ENCODE data around the gene ARPC1A. TPM values are rescaled to one million over a fixed set of nuclear protein-coding genes. Genes with fewer than 3 reads are reported as not detected.
A peak's percentile ranks its signal among the peaks of the same experiment; 100 is the strongest.

The ARPC1A gene
- total and polyA plus RNA-seq, 7 donors: 94.6 to 396 (median 131) TPM

DNA sequence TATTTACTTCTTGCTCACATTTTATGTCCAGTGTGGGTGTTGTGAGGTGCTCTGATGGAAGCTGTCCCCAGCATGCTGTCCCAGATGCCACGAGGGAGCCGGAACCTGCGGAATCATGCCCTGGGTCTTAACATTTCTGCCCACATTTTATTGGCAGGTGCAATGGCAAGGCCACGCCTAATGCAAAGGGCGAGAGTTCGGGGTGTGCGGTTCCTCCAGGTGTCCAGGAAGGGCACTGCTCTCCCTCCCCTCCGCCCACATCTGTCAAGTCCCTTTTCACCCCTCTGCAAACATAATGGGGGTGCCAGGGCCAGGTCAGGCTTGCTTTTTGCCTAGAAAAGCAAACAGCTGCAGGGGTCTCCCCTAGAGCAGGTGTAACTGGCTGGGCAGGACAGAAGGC lies 66.3 kb downstream of the ARPC1A start:
- Histone ChIP-seq H3K27ac (peak overlapping the region; percentile 57 to 75 (median 66)), H3K4me1 (peaks cover 0 to 22% (median 19%) of the 10 kb centered on the region in 4 donors), H3K36me3 (peaks cover 0 to 62% (median 24%) of the 10 kb centered on the region in 4 donors), H3K4me3 (peak overlapping the region in 2 of 4 donors; percentile 49 to 55), H3K27me3 (no peaks in the 10 kb centered on the region), H3K9me3 (no peaks in the 10 kb centered on the region)
- no peak for DNase-seq
- intact Hi-C loops (cut with DNase I): no loop called here
- WGBS, 2 donors: 18 to 62% methylated on average over 8 of the region's 8 CpGs
- no peak for TF ChIP-seq EP300 (IDR thresholded peaks at IDR 0.05)
- TF ChIP-seq CTCF (IDR thresholded peaks at IDR 0.05): no peak
- no peak for TF ChIP-seq POLR2A (IDR thresholded peaks at IDR 0.05)
- TF ChIP-seq POLR2AphosphoS5 (IDR thresholded peaks at IDR 0.05): no peak

GRCh38 chr7:99392659-99393354 lies 67.1 kb downstream of the ARPC1A start:
- DNase-seq: peak; percentile 91
- 3 to 16% methylated on average over 68 of the region's 68 CpGs for WGBS, 2 donors
- peaks cover 0 to 62% (median 26%) of the 10 kb centered on the region in 4 donors for H3K36me3 ChIP-seq

GRCh38 chr7:99393355-99394187 lies 67.9 kb downstream of the ARPC1A start:
- intact Hi-C loops (cut with DNase I): no loop called here
- TF ChIP-seq EP300 (IDR thresholded peaks at IDR 0.05): no peak
- TF ChIP-seq POLR2A (IDR thresholded peaks at IDR 0.05): no peak
- TF ChIP-seq POLR2AphosphoS5 (IDR thresholded peaks at IDR 0.05): peak in 1 of 4 donors; percentile 16
- no peak for TF ChIP-seq CTCF (IDR thresholded peaks at IDR 0.05)
- Histone ChIP-seq H3K4me3 (peak overlapping the region; percentile 38 to 61 (median 52)), H3K27me3 (no peaks in the 10 kb centered on the region), H3K9me3 (no peaks in the 10 kb centered on the region), H3K36me3 (peaks cover under 1 to 62% (median 23%) of the 10 kb centered on the region in 4 donors), H3K27ac (peak overlapping the region; percentile 57 to 75 (median 66)), H3K4me1 (peaks cover 0 to 22% (median 19%) of the 10 kb centered on the region in 4 donors)
- WGBS, 2 donors: 40 to 58% methylated on average over 30 of the region's 30 CpGs
- peak; percentile 84 for DNase-seq

More at GRCh38 chr7:99392659-99393354, 67.1 kb downstream of the ARPC1A start:
- Histone ChIP-seq H3K4me3 (peak overlapping the region; percentile 38 to 61 (median 52)), H3K27me3 (no peaks in the 10 kb centered on the region), H3K27ac (peak overlapping the region; percentile 57 to 75 (median 66)), H3K9me3 (no peaks in the 10 kb centered on the region), H3K4me1 (peaks cover 0 to 22% (median 19%) of the 10 kb centered on the region in 4 donors)
- TF ChIP-seq POLR2AphosphoS5 (IDR thresholded peaks at IDR 0.05) (peak; percentile 48 to 74 (median 62)), POLR2A (IDR thresholded peaks at IDR 0.05) (peak in 1 of 2 donors; percentile 11), CTCF (IDR thresholded peaks at IDR 0.05) (no peak), EP300 (IDR thresholded peaks at IDR 0.05) (no peak)
- intact Hi-C loops (cut with DNase I): no loop called here

GRCh38 chr7:99394188-99394502 lies 68.4 kb downstream of the ARPC1A start:
- Histone ChIP-seq H3K4me1 (peaks cover 0 to 22% (median 19%) of the 10 kb centered on the region in 4 donors), H3K27me3 (no peaks in the 10 kb centered on the region), H3K36me3 (peaks cover 3 to 62% (median 26%) of the 10 kb centered on the region in 4 donors), H3K27ac (peak overlapping the region in 1 of 4 donors; percentile 57), H3K9me3 (no peaks in the 10 kb centered on the region), H3K4me3 (no peak overlapping the region)
- intact Hi-C loops (cut with DNase I): no loop called here
- DNase-seq: no peak
- WGBS, 2 donors: 87 to 93% methylated on average over 4 of the region's 4 CpGs
- TF ChIP-seq EP300 (IDR thresholded peaks at IDR 0.05) (no peak), CTCF (IDR thresholded peaks at IDR 0.05) (no peak), POLR2AphosphoS5 (IDR thresholded peaks at IDR 0.05) (no peak)
